ENCODE results near the gene SGMS1.

The SGMS1 gene

GRCh38 chr10:50421026-50421719 is 202.6 kb downstream of the SGMS1 start:
- DNase-seq (ENCODE audit: low spot score), result peak; percentile 44
- in situ Hi-C loops (cut with MboI; ENCODE audit: low pct_unique_long_range_greater_than_20kb, low sequenced_read_pairs, unreplicated experiment), result no loop called here
- TF ChIP-seq CTCF (IDR thresholded peaks at IDR 0.05; ENCODE audit: extremely low read depth, insufficient read depth, missing control alignments), result peak; percentile 79

GRCh38 chr10:50420196-50420595 is 203.6 kb downstream of the SGMS1 start:
- in situ Hi-C loops (cut with MboI; ENCODE audit: low pct_unique_long_range_greater_than_20kb, low sequenced_read_pairs, unreplicated experiment), result no loop called here
- DNase-seq (ENCODE audit: low spot score), result no peak
- TF ChIP-seq CTCF (IDR thresholded peaks at IDR 0.05; ENCODE audit: extremely low read depth, insufficient read depth, missing control alignments), result no peak

DNA sequence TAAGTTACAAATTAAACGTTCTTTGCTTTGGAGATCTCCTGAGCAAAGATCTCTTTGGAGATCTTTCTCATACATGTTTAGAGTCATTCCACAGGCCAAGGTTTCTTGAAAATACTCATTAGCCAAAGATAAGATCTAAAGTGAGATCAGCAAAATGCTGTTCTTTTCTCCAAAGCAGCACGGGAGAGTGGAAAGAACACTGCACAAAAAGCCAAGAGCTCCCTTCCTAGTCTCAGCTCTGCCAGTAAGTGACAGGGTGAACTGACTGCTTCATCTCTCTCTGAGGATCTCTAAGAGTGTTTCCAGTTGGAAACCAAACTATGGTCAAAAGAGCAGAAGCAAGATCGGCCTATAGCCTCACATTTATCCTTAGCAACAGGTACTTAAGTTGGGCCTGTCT is 204.0 kb downstream of the SGMS1 start:
- DNase-seq (ENCODE audit: low spot score), result no peak
- in situ Hi-C loops (cut with MboI; ENCODE audit: low pct_unique_long_range_greater_than_20kb, low sequenced_read_pairs, unreplicated experiment), result no loop called here
- no peak for TF ChIP-seq CTCF (IDR thresholded peaks at IDR 0.05; ENCODE audit: extremely low read depth, insufficient read depth, missing control alignments)

DNA sequence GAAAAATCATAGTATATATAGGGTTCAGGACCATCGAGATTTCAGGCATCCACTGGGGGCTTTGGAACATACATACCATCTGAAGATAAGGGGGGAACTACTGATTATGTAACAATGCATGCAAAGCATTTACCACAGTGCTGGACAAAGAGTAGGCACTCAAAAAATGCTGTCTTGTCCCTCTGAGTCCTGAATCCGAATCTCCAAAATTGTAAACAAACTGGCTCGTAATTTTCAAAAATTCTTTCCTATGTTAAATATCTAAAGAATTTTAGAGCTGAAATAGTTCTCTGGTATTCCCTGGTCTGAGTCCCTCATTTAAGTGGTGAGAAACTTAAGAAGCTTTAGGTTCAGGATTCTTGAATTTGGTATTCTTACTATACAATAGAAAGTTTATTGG is 204.7 kb downstream of the SGMS1 start:
- in situ Hi-C loops (cut with MboI; ENCODE audit: low pct_unique_long_range_greater_than_20kb, low sequenced_read_pairs, unreplicated experiment), result no loop called here
- no peak for TF ChIP-seq CTCF (IDR thresholded peaks at IDR 0.05; ENCODE audit: extremely low read depth, insufficient read depth, missing control alignments)

GRCh38 chr10:50417886-50418830 is 205.6 kb downstream of the SGMS1 start:
- TF ChIP-seq CTCF (IDR thresholded peaks at IDR 0.05; ENCODE audit: extremely low read depth, insufficient read depth, missing control alignments), result peak; percentile 20
- in situ Hi-C loops (cut with MboI; ENCODE audit: low pct_unique_long_range_greater_than_20kb, low sequenced_read_pairs, unreplicated experiment), result no loop called here
- peak; percentile 77 for DNase-seq (ENCODE audit: low spot score)

More for the DNA sequence above, 204.7 kb downstream of the SGMS1 start:
- DNase-seq (ENCODE audit: low spot score), result no peak

- in situ Hi-C loops (cut with MboI; ENCODE audit: low pct_unique_long_range_greater_than_20kb, low sequenced_read_pairs, unreplicated experiment), result no loop called here
- no peak for TF ChIP-seq CTCF (IDR thresholded peaks at IDR 0.05; ENCODE audit: extremely low read depth, insufficient read depth, missing control alignments)
- no peak for DNase-seq (ENCODE audit: low spot score)
Observed at GRCh38 chr10:50417486-50417885, 206.3 kb downstream of the SGMS1 start.

Measured in GM13977 (cell line).